ENCODE data around the gene SLITRK3. TPM values are rescaled to one million over a fixed set of nuclear protein-coding genes. Genes with fewer than 3 reads are reported as not detected.
"Not testable (repeated sequence)": the region's sequence is repeated elsewhere in the genome, so short reads cannot be mapped to it uniquely, and the experiment has no call there.

Gene SLITRK3
- total RNA-seq, 1 experiment from 2014 or later, result not detected

DNA sequence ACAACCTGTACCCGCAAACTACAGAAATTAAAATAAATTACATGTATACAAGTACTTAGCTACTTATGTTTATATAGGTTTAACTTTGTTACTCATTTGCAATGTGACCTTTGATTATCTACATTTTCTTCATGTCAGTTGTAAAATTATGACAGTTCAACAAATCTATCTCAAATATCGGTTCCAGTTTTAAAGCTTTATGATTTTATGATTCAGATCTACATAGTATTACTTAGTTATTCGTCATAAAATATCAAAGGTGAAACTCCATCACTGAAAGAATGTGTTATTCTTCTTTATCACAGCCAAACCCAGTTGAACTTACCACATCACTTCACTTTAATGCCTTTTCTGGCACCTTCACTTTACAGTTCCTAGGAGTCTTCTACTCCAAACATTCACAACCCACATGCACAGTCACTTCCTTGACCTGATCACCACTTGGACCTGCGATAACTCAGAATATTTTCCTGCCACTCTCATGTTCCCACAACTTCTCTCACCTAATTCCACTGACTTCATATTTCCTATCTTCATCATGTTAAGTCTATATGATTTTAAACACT lies 47.2 kb downstream of the SLITRK3 start:
- Mint-ChIP-seq H3K27me3 (ENCODE audit: insufficient read depth, unreplicated experiment) (peaks cover 80% of the 10 kb centered on the region), H3K27ac (ENCODE audit: low read depth, unreplicated experiment) (no peak overlapping the region), H3K36me3 (ENCODE audit: insufficient read depth, unreplicated experiment) (no peaks in the 10 kb centered on the region), H3K4me3 (ENCODE audit: unreplicated experiment) (no peak overlapping the region), H3K4me1 (ENCODE audit: insufficient read depth, unreplicated experiment) (no peaks in the 10 kb centered on the region), H3K9me3 (ENCODE audit: unreplicated experiment) (no peaks in the 10 kb centered on the region)
- CTCF ChIA-PET, result no interaction called here
- no TSS peak for BruUV-seq (replicated peaks)
- POLR2A ChIA-PET, result no interaction called here
- no peak for DNase-seq (ENCODE audit: unreplicated experiment)
- intact Hi-C loops (cut with micrococcal nuclease), result no loop called here
- TF ChIP-seq, protein P1, sequence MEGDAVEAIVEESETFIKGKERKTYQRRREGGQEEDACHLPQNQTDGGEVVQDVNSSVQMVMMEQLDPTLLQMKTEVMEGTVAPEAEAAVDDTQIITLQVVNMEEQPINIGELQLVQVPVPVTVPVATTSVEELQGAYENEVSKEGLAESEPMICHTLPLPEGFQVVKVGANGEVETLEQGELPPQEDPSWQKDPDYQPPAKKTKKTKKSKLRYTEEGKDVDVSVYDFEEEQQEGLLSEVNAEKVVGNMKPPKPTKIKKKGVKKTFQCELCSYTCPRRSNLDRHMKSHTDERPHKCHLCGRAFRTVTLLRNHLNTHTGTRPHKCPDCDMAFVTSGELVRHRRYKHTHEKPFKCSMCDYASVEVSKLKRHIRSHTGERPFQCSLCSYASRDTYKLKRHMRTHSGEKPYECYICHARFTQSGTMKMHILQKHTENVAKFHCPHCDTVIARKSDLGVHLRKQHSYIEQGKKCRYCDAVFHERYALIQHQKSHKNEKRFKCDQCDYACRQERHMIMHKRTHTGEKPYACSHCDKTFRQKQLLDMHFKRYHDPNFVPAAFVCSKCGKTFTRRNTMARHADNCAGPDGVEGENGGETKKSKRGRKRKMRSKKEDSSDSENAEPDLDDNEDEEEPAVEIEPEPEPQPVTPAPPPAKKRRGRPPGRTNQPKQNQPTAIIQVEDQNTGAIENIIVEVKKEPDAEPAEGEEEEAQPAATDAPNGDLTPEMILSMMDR (IDR thresholded peaks at IDR 0.05; ENCODE audit: unreplicated experiment), result no peak

DNA sequence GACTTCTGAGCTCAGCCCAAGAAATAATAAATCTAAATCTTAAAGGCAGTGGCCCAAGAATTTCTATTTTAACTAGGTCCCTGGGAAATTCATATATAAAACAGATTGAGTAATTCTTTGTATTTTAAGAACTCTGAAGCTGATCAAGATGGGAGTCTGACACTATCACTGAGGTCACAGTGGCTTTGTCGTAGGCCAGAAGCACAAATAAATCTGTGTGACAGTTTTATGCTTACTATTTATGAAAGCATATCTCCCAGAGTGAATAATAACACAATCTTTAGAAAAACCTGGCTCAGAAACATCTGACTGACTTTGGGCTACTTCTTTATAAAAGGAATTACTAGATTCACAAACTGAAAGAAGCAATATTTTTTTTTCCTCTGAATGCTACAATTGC lies 51.9 kb downstream of the SLITRK3 start:
- no peaks in the 10 kb centered on the region for H3K9me3 Mint-ChIP-seq (ENCODE audit: unreplicated experiment)
- no peaks in the 10 kb centered on the region for H3K4me1 Mint-ChIP-seq (ENCODE audit: insufficient read depth, unreplicated experiment)
- H3K36me3 Mint-ChIP-seq (ENCODE audit: insufficient read depth, unreplicated experiment), result no peaks in the 10 kb centered on the region
- H3K27me3 Mint-ChIP-seq (ENCODE audit: insufficient read depth, unreplicated experiment), result peaks cover 34% of the 10 kb centered on the region
- no peak overlapping the region for H3K4me3 Mint-ChIP-seq (ENCODE audit: unreplicated experiment)
- ChIA-PET CTCF (interaction anchor here (0.6 kb wide), 1 partner anchor 974 kb away, joined by 3 read pairs; no protein-coding TSS in a partner anchor), POLR2A (no interaction called here)
- no TSS peak for BruUV-seq (replicated peaks)
- TF ChIP-seq, protein P1 (IDR thresholded peaks at IDR 0.05; ENCODE audit: unreplicated experiment), result no peak
- no peak for DNase-seq (ENCODE audit: unreplicated experiment)
- intact Hi-C loops (cut with micrococcal nuclease), result no loop called here
- H3K27ac Mint-ChIP-seq (ENCODE audit: low read depth, unreplicated experiment), result no peak overlapping the region

DNA sequence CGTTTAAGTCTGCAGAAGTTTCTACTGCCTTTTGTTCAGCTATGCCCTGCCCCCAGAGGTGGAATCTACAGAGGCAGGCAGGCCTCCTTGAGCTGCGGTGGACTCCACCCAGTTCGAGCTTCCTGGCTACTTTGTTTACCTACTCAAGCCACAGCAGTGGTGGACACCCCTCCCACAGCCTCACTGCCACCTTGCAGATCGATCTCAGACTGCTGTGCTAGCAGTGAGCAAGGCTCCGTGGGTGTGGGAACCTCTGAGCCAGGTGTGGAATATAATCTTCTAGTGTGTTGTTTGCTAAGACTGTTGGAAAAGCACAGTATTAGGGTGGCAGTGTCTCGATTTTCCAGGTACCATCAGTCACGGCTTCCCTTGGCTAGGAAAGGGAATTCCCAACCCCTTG lies 56.3 kb downstream of the SLITRK3 start:
- DNase-seq (ENCODE audit: unreplicated experiment); H3K9me3 Mint-ChIP-seq (ENCODE audit: unreplicated experiment); BruUV-seq (replicated peaks): not testable (repeated sequence)

More for the DNA sequence above, 56.3 kb downstream of the SLITRK3 start:
- H3K4me1 Mint-ChIP-seq (ENCODE audit: insufficient read depth, unreplicated experiment); H3K4me3 Mint-ChIP-seq (ENCODE audit: unreplicated experiment); H3K27ac Mint-ChIP-seq (ENCODE audit: low read depth, unreplicated experiment); CTCF ChIA-PET; H3K36me3 Mint-ChIP-seq (ENCODE audit: insufficient read depth, unreplicated experiment); intact Hi-C loops (cut with micrococcal nuclease); POLR2A ChIA-PET: not testable (repeated sequence)
- peaks cover 26% of the 10 kb centered on the region for H3K27me3 Mint-ChIP-seq (ENCODE audit: insufficient read depth, unreplicated experiment)

Other genes starting within 250 kb of the SLITRK3 start
- not detected in 2 replicates for gene SI, start 117.9 kb downstream of the SLITRK3 start, total RNA-seq (2022)

Data from MCF 10A (cell line).